Small intestine (tissue), 7 donors: ENCODE measurements around the gene OBSCN. TPM values are rescaled to one million over a fixed set of nuclear protein-coding genes. Genes with fewer than 3 reads are reported as not detected.

Experiments
- DNase-seq, 2 donors: peaks; one replicate each; pipeline versions ENCODE4 v3.0.0 to v3.0.0-alpha.2; 2013
- FAIRE-seq: peaks from 2 replicates; lab custom pipeline; 2012; peaks lifted over from hg19 to GRCh38; lab: Jason Lieb, UNC
- H3K27ac ChIP-seq, 3 donors: one replicate each; pipeline ENCODE4 v1.5.1; 2013; ENCODE audit warnings: low read length in 2 of 3, mild to moderate bottlenecking in 2 of 3, control low read depth in 1 of 3, inconsistent platforms in 1 of 3, low read depth in 1 of 3, moderate library complexity in 1 of 3
- H3K27me3 ChIP-seq, 3 donors: one replicate each; pipeline ENCODE4 v1.6.1; 2013; ENCODE audit warnings: low read length in 3 of 3, inconsistent platforms in 1 of 3; ENCODE audit not compliant: control insufficient read depth in 3 of 3, insufficient read depth in 3 of 3
- H3K36me3 ChIP-seq, 3 donors: one replicate each; pipeline ENCODE4 v1.6.1; 2013; ENCODE audit warnings: low read length in 3 of 3, inconsistent platforms in 1 of 3, low read depth in 1 of 3, mild to moderate bottlenecking in 1 of 3, moderate library complexity in 1 of 3; ENCODE audit not compliant: control insufficient read depth in 3 of 3, insufficient read depth in 2 of 3
- H3K4me1 ChIP-seq, 3 donors: one replicate each; pipeline ENCODE4 v1.6.1; 2013; ENCODE audit warnings: low read length in 2 of 3, inconsistent platforms in 1 of 3, low read depth in 1 of 3, mild to moderate bottlenecking in 1 of 3, moderate library complexity in 1 of 3; ENCODE audit not compliant: control insufficient read depth in 3 of 3, insufficient read depth in 2 of 3
- H3K4me3 ChIP-seq, 3 donors: one replicate each; pipeline ENCODE4 v1.5.1; 2013; ENCODE audit warnings: low read length in 3 of 3, control low read depth in 1 of 3, inconsistent platforms in 1 of 3, low read depth in 1 of 3, mild to moderate bottlenecking in 1 of 3, moderate library complexity in 1 of 3
- H3K9me3 ChIP-seq, 2 donors: one replicate each; pipeline ENCODE4 v1.6.1; 2013; ENCODE audit warnings: low read depth in 1 of 2, low read length in 1 of 2; ENCODE audit not compliant: control insufficient read depth in 2 of 2, insufficient read depth in 1 of 2
- WGBS, 3 donors: extraction: QIAGEN DNeasy Blood & Tissue Kit; methylation state at CpG; one replicate each; pipeline ENCODE4 v1.1.7; 2013; 5-methylcytosine and 5-hydroxymethylcytosine counted together
- polyA plus RNA-seq, 4 donors: library from polyadenylated mRNA; stranded (reverse) in 3 of 4; unstranded in 1 of 4; fragments of 200-250 nt in 3 of 4; fragments of 120-200 nt in 1 of 4; gene quantifications; one replicate each; pipeline versions ENCODE4 v1.2.1 to v1.2.3, GENCODE V29; 2013
- donor health status: healthy with polysubstance abuse.
- donor health status: control.
- donor health status: control.
- donor health status: Bipolar disorder and iron deficiency.
- donor health status: healthy.

The OBSCN gene
- polyA plus RNA-seq, 4 donors, result 3.6 to 36.2 (median 5.7) TPM

- no peak overlapping the region for H3K4me3 ChIP-seq
- no peaks in the 10 kb centered on the region for H3K27me3 ChIP-seq
- no peaks in the 10 kb centered on the region for H3K4me1 ChIP-seq
- 93 to 95% (median 95%) methylated on average over 26 of the region's 26 CpGs for WGBS, 3 donors
- peaks cover 0 to 79% (median 2%) of the 10 kb centered on the region in 3 donors for H3K36me3 ChIP-seq
- FAIRE-seq (no peak), DNase-seq (no peak)
- no peak overlapping the region for H3K27ac ChIP-seq
- no peaks in the 10 kb centered on the region for H3K9me3 ChIP-seq
These were observed 78.0 kb downstream of the OBSCN start for GRCh38 chr1:228285661-228286504.

- H3K4me3 ChIP-seq, result no peak overlapping the region
- WGBS, 3 donors, result 90 to 96% (median 92%) methylated on average over 27 to 28 of the region's 28 CpGs
- no peaks in the 10 kb centered on the region for H3K9me3 ChIP-seq
- FAIRE-seq (no peak), DNase-seq (no peak)
- no peaks in the 10 kb centered on the region for H3K4me1 ChIP-seq
- no peak overlapping the region for H3K27ac ChIP-seq
- H3K36me3 ChIP-seq, result peaks cover 0 to 76% (median 2%) of the 10 kb centered on the region in 3 donors
- H3K27me3 ChIP-seq, result no peaks in the 10 kb centered on the region
These were observed 78.9 kb downstream of the OBSCN start for GRCh38 chr1:228286505-228287417.

GRCh38 chr1:228287541-228288425 lies 79.9 kb downstream of the OBSCN start:
- DNase-seq (no peak), FAIRE-seq (no peak)
- no peak overlapping the region for H3K27ac ChIP-seq
- 92 to 94% (median 93%) methylated on average over 29 to 32 of the region's 32 CpGs for WGBS, 3 donors
- H3K27me3 ChIP-seq, result no peaks in the 10 kb centered on the region
- no peaks in the 10 kb centered on the region for H3K9me3 ChIP-seq
- no peak overlapping the region for H3K4me3 ChIP-seq
- no peaks in the 10 kb centered on the region for H3K4me1 ChIP-seq
- H3K36me3 ChIP-seq, result peaks cover 0 to 74% (median under 1%) of the 10 kb centered on the region in 3 donors

- no peak for DNase-seq
- H3K36me3 ChIP-seq, result peaks cover 0 to 71% (median 0%) of the 10 kb centered on the region in 3 donors
These were observed 80.8 kb downstream of the OBSCN start for GRCh38 chr1:228288536-228289238.

GRCh38 chr1:228289239-228289849 lies 81.5 kb downstream of the OBSCN start:
- DNase-seq, result no peak

More at GRCh38 chr1:228288536-228289238, 80.8 kb downstream of the OBSCN start:
- Histone ChIP-seq H3K9me3 (no peaks in the 10 kb centered on the region), H3K4me1 (no peaks in the 10 kb centered on the region), H3K27me3 (no peaks in the 10 kb centered on the region), H3K4me3 (no peak overlapping the region), H3K27ac (no peak overlapping the region)
- 86 to 87% (median 87%) methylated on average over 17 to 18 of the region's 18 CpGs for WGBS, 3 donors
- no peak for FAIRE-seq

GRCh38 chr1:228289996-228290881 lies 82.4 kb downstream of the OBSCN start:
- Histone ChIP-seq H3K36me3 (peaks cover 0 to 80% (median 0%) of the 10 kb centered on the region in 3 donors), H3K27me3 (no peaks in the 10 kb centered on the region), H3K4me3 (no peak overlapping the region), H3K27ac (no peak overlapping the region), H3K9me3 (no peaks in the 10 kb centered on the region), H3K4me1 (no peaks in the 10 kb centered on the region)
- FAIRE-seq (no peak), DNase-seq (no peak)
- 87 to 91% (median 90%) methylated on average over 22 of the region's 22 CpGs for WGBS, 3 donors

More at GRCh38 chr1:228289239-228289849, 81.5 kb downstream of the OBSCN start:
- H3K9me3 ChIP-seq, result no peaks in the 10 kb centered on the region
- FAIRE-seq, result no peak
- no peaks in the 10 kb centered on the region for H3K27me3 ChIP-seq
- WGBS, 3 donors, result 84 to 90% (median 89%) methylated on average over 9 to 12 of the region's 12 CpGs
- H3K4me3 ChIP-seq, result no peak overlapping the region
- peaks cover 0 to 73% (median 0%) of the 10 kb centered on the region in 3 donors for H3K36me3 ChIP-seq
- no peaks in the 10 kb centered on the region for H3K4me1 ChIP-seq
- no peak overlapping the region for H3K27ac ChIP-seq
